SW 1271 (cell line): ENCODE measurements around the gene HIVEP3.

Experiments
- DNase-seq, 2 experiments: peaks; one replicate each; lab custom pipeline; 2025; lab: John Stamatoyannopoulos, UW

HIVEP3 gene

GRCh38 chr1:41813226-41813625 lies 105.5 kb downstream of the HIVEP3 start:
- no peak for DNase-seq

DNA sequence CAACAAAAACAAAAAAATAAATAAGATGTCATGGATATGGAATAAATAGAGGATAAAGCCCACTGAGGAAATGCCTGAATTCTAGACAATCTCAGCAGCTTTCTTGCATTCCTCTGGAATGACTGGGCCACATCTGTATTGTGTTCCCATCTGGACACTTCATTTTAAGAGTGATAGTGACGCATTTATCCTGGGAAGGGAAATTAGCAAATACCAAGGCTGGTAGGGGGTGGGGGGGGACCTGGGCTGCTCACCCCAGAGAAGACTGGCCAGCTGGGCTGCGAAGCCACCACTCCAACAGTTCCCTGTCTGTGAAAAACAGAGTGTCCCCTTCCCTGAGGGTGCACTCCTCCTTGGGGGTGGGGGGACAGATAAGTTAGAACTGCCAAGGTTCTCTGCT lies 106.3 kb downstream of the HIVEP3 start:
- DNase-seq = peak in 1 of 2 experiments; percentile 28

DNA sequence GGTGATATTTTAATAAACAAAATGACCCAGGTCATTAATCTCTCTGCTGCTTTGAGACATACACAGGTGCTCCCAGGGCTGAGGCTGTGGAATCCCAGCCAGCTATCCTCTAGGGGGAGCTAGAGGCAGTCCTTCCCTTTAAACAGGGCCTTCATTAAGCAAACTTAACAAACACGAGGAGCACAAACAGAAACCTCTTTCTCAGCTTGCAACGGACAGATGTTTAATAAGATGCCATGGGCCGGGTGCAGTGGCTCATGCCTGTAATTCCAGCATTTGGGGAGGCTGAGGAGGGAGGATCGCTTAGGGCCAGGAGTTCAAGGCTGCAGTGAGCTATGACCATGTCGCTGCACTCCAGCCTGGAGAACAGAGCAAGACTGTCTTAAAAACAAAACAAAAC lies 106.7 kb downstream of the HIVEP3 start:
- peak in 1 of 2 experiments; percentile 42 for DNase-seq

- no peak for DNase-seq
Measured at GRCh38 chr1:41811051-41811795, 107.5 kb downstream of the HIVEP3 start.

GRCh38 chr1:41810446-41810845 lies 108.3 kb downstream of the HIVEP3 start:
- no peak for DNase-seq

- no peak for DNase-seq
Measured at GRCh38 chr1:41809692-41810091, 109.0 kb downstream of the HIVEP3 start.

- no peak for DNase-seq
Measured at GRCh38 chr1:41807390-41807789, 111.3 kb downstream of the HIVEP3 start.

DNA sequence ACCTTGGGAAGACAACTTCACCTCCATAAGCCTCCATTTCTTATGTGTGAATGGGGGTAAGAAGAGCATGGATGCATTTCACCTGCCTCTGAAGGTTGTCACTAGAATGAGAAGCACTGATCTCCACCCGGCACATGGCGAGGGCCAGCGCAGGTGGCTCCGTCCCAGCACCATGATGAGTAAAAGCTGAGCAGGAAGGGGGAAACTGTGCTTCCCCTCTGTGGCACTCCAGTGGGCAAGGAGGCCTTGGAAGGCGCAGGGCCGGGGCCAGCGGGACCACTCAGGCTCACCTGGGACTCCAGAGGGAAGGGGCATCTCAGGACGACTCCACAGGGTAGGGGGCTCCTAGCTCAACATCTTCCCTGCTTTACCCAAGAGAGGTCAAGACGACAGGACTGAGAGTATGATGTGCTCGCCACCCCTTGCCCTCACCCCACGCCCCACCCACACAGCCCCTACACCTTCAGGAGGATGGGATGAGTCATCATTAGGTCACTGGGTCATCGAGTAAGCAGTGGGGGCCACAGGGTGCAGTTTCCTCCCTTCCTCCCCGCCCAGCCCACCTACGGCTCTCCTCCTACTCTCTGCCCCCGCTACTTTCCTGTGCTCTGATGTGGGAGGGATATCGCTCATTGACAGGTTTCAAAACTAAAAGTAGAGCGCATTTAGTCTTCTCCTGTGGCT lies 112.1 kb downstream of the HIVEP3 start:
- DNase-seq = no peak

GRCh38 chr1:41805771-41806471 lies 112.8 kb downstream of the HIVEP3 start:
- DNase-seq = no peak

DNA sequence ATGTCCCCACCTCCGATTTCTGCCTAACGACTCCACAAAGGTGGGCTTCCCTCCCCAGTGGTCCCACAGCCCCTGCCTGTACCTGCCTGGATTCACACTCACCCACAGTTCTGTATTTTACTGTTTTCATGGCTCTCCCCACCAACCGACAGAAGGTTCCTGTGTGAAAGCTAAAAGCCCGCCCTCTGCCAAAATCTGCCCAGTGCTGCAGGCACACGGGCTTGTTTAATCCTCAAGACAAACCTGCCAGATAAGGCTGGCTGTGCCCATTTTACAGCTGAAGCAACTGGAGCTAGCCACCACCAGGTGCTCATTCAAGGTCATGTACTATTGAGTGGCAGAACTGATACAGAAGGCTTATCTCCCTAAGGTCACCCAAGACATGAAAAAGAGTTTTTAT lies 114.5 kb downstream of the HIVEP3 start:
- no peak for DNase-seq

GRCh38 chr1:41803656-41804055 lies 115.1 kb downstream of the HIVEP3 start:
- DNase-seq = no peak

DNA sequence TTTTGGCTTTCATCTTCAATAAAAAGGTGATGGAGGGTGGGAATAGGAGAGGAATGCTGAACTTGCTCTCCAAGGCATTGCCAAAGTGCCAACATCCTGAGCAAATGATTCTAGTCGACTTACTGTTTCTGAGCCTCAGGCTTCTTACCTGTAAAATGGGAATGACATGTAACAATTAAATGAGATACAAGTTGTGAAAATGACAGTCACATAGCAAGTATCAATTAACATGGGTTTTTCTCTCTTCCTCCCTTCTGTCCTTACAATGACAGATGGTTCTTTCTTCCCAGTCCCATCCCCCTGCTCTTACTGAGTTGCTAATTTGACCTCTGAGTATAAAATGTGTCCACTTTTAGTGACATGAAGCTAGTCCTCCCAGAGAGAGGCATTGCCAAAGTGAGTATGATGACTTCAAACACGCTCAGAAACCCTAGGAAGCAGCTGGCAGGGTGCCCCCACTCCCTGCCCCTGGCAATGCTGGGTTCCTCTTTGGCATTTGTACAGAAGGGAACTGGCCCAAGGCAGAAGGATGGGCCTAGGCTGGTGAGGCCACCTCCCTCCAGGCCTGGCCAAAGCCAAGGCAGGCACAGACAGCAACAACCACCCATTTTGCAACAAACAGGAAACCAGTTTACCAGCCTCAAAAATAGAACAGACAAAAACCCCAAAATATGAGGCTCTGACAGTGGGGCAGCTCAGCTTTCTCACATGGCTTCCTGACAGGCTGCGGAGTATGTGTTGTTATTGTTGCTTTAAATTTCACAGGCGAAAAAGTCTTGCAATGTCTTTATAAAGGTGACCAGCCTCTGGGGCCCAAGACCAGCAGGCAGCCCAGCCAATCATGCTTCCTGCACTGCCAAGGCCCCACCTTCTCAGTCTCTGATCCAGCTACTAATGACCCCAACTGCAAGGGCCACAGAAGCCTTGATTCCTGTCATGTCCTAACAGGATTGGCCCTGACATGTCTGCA lies 115.9 kb downstream of the HIVEP3 start:
- DNase-seq = no peak

- no peak for DNase-seq
Measured at GRCh38 chr1:41800311-41800829, 118.4 kb downstream of the HIVEP3 start.

DNA sequence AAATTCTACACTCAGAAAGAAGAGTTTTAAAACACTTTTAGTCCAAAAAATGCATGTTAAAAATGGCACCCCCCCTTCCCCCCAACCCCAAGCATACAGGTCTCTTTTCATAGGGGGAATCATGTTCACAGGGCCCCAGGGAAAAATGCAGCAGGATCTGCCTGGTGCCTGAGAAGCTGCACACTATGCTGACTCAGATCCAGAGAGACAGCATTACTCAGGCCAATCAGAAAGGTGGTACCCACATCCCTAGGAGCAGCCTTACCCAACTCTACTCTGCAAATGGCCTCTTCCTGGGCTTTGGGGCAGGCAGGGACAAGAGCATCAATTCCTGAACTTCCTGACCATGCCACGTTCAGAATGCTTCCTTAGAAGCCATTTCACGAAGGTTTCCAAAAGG lies 119.0 kb downstream of the HIVEP3 start:
- no peak for DNase-seq

GRCh38 chr1:41799205-41799604 lies 119.5 kb downstream of the HIVEP3 start:
- DNase-seq = no peak

- no peak for DNase-seq
Measured at GRCh38 chr1:41795205-41795762, 123.4 kb downstream of the HIVEP3 start.

DNA sequence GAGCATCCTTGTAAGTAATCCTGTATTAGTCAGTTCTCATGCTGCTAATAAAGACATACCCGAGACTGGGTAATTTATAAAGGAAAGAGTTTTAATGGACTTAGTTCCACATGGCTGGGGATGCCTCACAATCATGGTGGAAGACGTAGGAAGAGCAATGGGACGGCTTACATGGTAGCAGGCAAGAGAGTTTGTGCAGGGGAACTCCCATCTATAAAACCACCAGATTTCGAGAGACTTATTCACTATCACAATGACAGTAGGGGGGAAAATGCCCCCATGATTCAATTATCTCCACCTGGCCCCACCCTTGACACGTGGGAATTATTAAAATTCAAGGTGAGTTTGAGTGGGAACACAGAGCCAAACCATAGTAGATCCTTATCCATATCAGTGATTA lies 124.7 kb downstream of the HIVEP3 start:
- no peak for DNase-seq

GRCh38 chr1:41792485-41792770 lies 126.3 kb downstream of the HIVEP3 start:
- DNase-seq = no peak

DNA sequence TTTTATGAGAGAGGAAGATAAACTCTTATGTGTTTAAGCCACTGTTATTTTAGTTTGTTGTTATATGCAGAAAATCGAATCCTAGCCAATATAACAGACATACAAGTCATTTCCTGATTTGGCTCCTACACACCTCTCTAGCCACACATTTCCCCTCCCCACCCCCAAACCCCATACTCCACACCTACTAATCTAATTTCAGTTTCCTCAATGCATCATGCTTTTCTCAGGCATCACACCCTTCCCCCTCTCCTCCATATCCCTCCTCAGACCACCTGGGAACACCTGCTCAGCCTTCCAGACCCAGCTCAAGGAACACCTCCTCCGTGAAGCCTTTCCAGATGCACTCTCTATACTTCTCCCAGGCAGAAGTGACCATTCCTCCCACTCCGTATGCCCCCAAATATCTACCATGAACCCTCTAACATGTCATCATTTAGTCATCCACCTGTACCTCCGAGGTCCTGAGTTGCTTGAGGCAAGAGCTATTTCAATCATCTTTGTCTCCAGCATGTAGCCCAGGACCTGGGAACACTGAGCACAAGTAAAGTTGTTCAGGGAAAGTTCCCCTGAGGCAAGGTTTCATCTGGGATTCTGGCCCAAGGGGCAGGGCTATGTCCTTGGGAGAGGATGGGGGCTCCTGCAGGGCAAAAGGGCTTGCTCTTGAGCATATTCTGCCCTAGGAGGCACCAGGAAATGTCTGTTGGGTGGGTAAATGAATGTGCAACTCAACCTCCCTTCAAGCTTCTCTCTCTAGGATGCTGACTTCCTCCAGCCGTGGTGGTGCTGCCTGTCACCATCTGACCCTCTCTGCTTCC lies 126.8 kb downstream of the HIVEP3 start:
- DNase-seq = no peak

- no peak for DNase-seq
Measured at GRCh38 chr1:41790351-41790750, 128.4 kb downstream of the HIVEP3 start.
